Tibial nerve (tissue), 4 donors: ENCODE results near the gene PSMG4. TPM values are rescaled to one million over a fixed set of nuclear protein-coding genes. Genes with fewer than 3 reads are reported as not detected.

Source experiments
- DNase-seq, 2 donors: peaks; one replicate each; pipeline ENCODE4 v3.0.0-alpha.2; 2019; ENCODE audit warnings: low spot score in 2 of 2
- H3K27ac ChIP-seq, 4 donors: fragments of 200-600 bp; sonication (generic) in 3 of 4; one replicate each; pipeline ENCODE4 v1.5.1; 2017 to 2019; ENCODE audit warnings: mild to moderate bottlenecking in 1 of 4
- H3K27me3 ChIP-seq, 2 donors: fragments of 200-600 bp; sonication (generic) in 1 of 2; one replicate each; pipeline versions ENCODE4 v1.5.1 to v1.6.0; 2017 to 2019
- H3K36me3 ChIP-seq, 3 donors: fragments of 200-600 bp; sonication (generic); one replicate each; pipeline ENCODE4 v1.5.1; 2018 to 2019
- H3K4me1 ChIP-seq, 4 donors: fragments of 200-600 bp; sonication (generic) in 3 of 4; one replicate each; pipeline ENCODE4 v1.5.1; 2017 to 2019
- H3K4me3 ChIP-seq, 4 donors: fragments of 200-600 bp; sonication (generic) in 3 of 4; one replicate each; pipeline ENCODE4 v1.5.1; 2017 to 2019; ENCODE audit warnings: mild to moderate bottlenecking in 1 of 4, moderate library complexity in 1 of 4
- H3K9me3 ChIP-seq, 4 donors: fragments of 200-600 bp; sonication (generic) in 3 of 4; one replicate each; pipeline ENCODE4 v1.5.1; 2017 to 2019
- CTCF ChIP-seq, 5 experiments: fragments of 200-600 bp in 3 of 5; fragments of 450-650 bp in 2 of 5; sonication (generic) in 3 of 5; IDR thresholded peaks; one replicate each; pipeline ENCODE4 v1.5.1; 2016 to 2019; ENCODE audit warnings: antibody characterized with exemption in 5 of 5, mild to moderate bottlenecking in 3 of 5, moderate library complexity in 2 of 5
- EP300 ChIP-seq, 2 donors: sonication (generic); formaldehyde crosslinking; IDR thresholded peaks; one replicate each; pipeline ENCODE4 v1.6.1; 2017; ENCODE audit warnings: antibody characterized with exemption in 2 of 2, mild to moderate bottlenecking in 1 of 2
- POLR2A ChIP-seq, 2 donors: fragments of 450-650 bp; IDR thresholded peaks; one replicate each; pipeline ENCODE4 v1.6.1; 2017; ENCODE audit warnings: antibody characterized with exemption in 2 of 2, mild to moderate bottlenecking in 2 of 2, moderate library complexity in 2 of 2
- WGBS, 2 donors: methylation state at CpG; one replicate each; pipeline ENCODE4 v1.1.5; 2018; 5-methylcytosine and 5-hydroxymethylcytosine counted together
- total RNA-seq, 4 donors: library from RNA; depleted of rRNA; stranded (reverse); fragments of >200 nt; gene quantifications; one replicate each; pipeline ENCODE4 v1.1.0, GENCODE V29; 2016

Gene PSMG4
- total RNA-seq, 4 donors from 2014 or later = 14.7 to 36.5 (median 31.8) TPM

DNA sequence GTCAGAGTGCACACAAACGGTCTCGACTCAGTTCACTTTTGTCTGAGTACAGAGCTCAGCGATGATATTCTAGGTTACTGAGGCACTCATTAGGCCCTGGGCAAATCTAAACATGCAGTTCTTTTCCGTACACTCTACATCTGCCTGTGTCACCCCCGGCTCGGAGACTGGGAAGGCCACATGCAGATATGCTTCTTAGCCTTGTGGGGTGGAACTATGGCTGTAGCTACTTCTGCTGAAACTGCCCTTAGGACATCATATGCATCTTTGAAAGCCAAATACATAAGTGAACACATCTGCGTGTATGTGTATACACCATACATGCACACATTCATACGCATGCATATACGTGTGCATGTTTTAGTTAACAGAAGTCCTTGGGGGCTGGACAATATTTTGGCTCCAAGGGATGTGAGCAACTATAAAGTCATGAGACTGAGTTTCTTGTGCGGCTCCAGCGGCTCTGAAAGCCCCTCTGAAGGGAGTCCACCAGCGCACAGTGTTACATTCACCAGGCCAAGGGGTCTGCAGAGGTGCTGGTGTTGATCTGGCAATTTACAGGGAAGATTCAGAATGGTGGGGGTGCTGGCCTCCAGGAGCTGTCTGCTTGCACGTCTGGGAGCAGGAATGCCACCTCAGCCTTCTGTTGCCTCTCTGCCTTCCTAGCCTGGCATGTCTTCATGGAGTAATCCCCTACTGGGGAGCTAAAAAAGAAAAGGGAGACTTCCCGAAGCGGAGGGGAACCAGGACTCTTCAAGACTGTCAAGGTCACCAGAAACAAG is 31.6 kb downstream of the PSMG4 start:
- H3K4me1 ChIP-seq = peaks cover 0 to 4% (median 0%) of the 10 kb centered on the region in 4 donors
- no peak overlapping the region for H3K27ac ChIP-seq
- no peaks in the 10 kb centered on the region for H3K27me3 ChIP-seq
- no peak for DNase-seq
- WGBS, 2 donors = 85 to 86% methylated on average over 15 of the region's 15 CpGs
- H3K9me3 ChIP-seq = no peaks in the 10 kb centered on the region
- H3K4me3 ChIP-seq = no peak overlapping the region
- TF ChIP-seq CTCF (IDR thresholded peaks at IDR 0.05) (no peak), EP300 (IDR thresholded peaks at IDR 0.05) (no peak), POLR2A (IDR thresholded peaks at IDR 0.05) (no peak)
- H3K36me3 ChIP-seq = peaks cover 0 to 8% (median 0%) of the 10 kb centered on the region in 3 donors

- no peak for TF ChIP-seq EP300 (IDR thresholded peaks at IDR 0.05)
- TF ChIP-seq CTCF (IDR thresholded peaks at IDR 0.05) = no peak
- TF ChIP-seq POLR2A (IDR thresholded peaks at IDR 0.05) = no peak
- 82 to 85% methylated on average over 11 of the region's 11 CpGs for WGBS, 2 donors
Measured at GRCh38 chr6:3290931-3291211, 32.1 kb downstream of the PSMG4 start.

GRCh38 chr6:3291346-3291745 is 32.6 kb downstream of the PSMG4 start:
- no peak for TF ChIP-seq EP300 (IDR thresholded peaks at IDR 0.05)
- TF ChIP-seq CTCF (IDR thresholded peaks at IDR 0.05) = no peak
- no peak for TF ChIP-seq POLR2A (IDR thresholded peaks at IDR 0.05)
- 86 to 89% methylated on average over 4 of the region's 4 CpGs for WGBS, 2 donors
- H3K4me3 ChIP-seq = no peak overlapping the region
- H3K4me1 ChIP-seq = peaks cover 0 to 7% (median 0%) of the 10 kb centered on the region in 4 donors
- no peak for DNase-seq
- H3K27me3 ChIP-seq = no peaks in the 10 kb centered on the region
- no peak overlapping the region for H3K27ac ChIP-seq
- H3K9me3 ChIP-seq = no peaks in the 10 kb centered on the region
- peaks cover 0 to 8% (median 0%) of the 10 kb centered on the region in 3 donors for H3K36me3 ChIP-seq

More at GRCh38 chr6:3290931-3291211, 32.1 kb downstream of the PSMG4 start:
- no peak for DNase-seq
- peaks cover 0 to 8% (median 0%) of the 10 kb centered on the region in 3 donors for H3K36me3 ChIP-seq
- no peaks in the 10 kb centered on the region for H3K27me3 ChIP-seq
- H3K4me1 ChIP-seq = peaks cover 0 to 7% (median 0%) of the 10 kb centered on the region in 4 donors
- no peak overlapping the region for H3K4me3 ChIP-seq
- no peak overlapping the region for H3K27ac ChIP-seq
- no peaks in the 10 kb centered on the region for H3K9me3 ChIP-seq

- DNase-seq = no peak
- no peak overlapping the region for H3K27ac ChIP-seq
- TF ChIP-seq CTCF (IDR thresholded peaks at IDR 0.05) (no peak), POLR2A (IDR thresholded peaks at IDR 0.05) (no peak), EP300 (IDR thresholded peaks at IDR 0.05) (no peak)
- 94 to 96% methylated on average over 7 of the region's 7 CpGs for WGBS, 2 donors
- H3K4me1 ChIP-seq = peaks cover 0 to 7% (median 0%) of the 10 kb centered on the region in 4 donors
- no peak overlapping the region for H3K4me3 ChIP-seq
- H3K27me3 ChIP-seq = no peaks in the 10 kb centered on the region
- no peaks in the 10 kb centered on the region for H3K9me3 ChIP-seq
- H3K36me3 ChIP-seq = peaks cover 0 to 4% (median 0%) of the 10 kb centered on the region in 3 donors
Measured at GRCh38 chr6:3291987-3292386, 33.2 kb downstream of the PSMG4 start.

- Histone ChIP-seq H3K27ac (no peak overlapping the region), H3K27me3 (no peaks in the 10 kb centered on the region), H3K9me3 (no peaks in the 10 kb centered on the region), H3K4me3 (no peak overlapping the region), H3K36me3 (peaks cover 0 to 3% (median 0%) of the 10 kb centered on the region in 3 donors), H3K4me1 (peaks cover 0 to 7% (median 0%) of the 10 kb centered on the region in 4 donors)
- WGBS, 2 donors = 90 to 92% methylated on average over 31 to 32 of the region's 32 CpGs
- no peak for DNase-seq
- TF ChIP-seq POLR2A (IDR thresholded peaks at IDR 0.05) = no peak
- TF ChIP-seq CTCF (IDR thresholded peaks at IDR 0.05) = no peak
- TF ChIP-seq EP300 (IDR thresholded peaks at IDR 0.05) = no peak
Measured at GRCh38 chr6:3292431-3293197, 33.9 kb downstream of the PSMG4 start.
